GM12892 (cell line): ENCODE results near the gene ZNF683.

Experiments used
- POLR2A ChIP-seq: IDR thresholded peaks from 2 replicates; pipeline ENCODE4 v1.6.1; 2011; ENCODE audit warnings: low read depth, low read length, control low read depth
- POLR2AphosphoS5 ChIP-seq: IDR thresholded peaks from 2 replicates; pipeline ENCODE4 v1.6.1; 2011; ENCODE audit warnings: low read depth, low read length, control low read depth
- TAF1 ChIP-seq: IDR thresholded peaks from 2 replicates; pipeline ENCODE4 v1.6.1; 2011; ENCODE audit warnings: low read depth, mild to moderate bottlenecking, control low read depth, low read length, borderline replicate concordance

- TF ChIP-seq POLR2A: no peak
- no peak for TF ChIP-seq TAF1
- TF ChIP-seq POLR2AphosphoS5: no peak
Observed at GRCh38 chr1:26391450-26391849, 18.9 kb upstream of the ZNF683 start.
